ENCODE results near the gene PRKAG1. TPM values are rescaled to one million over a fixed set of nuclear protein-coding genes. Genes with fewer than 3 reads are reported as not detected.

The PRKAG1 gene
- total and polyA plus RNA-seq, 2 donors (not counting 1 experiment from before 2014, with no cell fraction given) = 28.5 to 60.0 TPM

DNA sequence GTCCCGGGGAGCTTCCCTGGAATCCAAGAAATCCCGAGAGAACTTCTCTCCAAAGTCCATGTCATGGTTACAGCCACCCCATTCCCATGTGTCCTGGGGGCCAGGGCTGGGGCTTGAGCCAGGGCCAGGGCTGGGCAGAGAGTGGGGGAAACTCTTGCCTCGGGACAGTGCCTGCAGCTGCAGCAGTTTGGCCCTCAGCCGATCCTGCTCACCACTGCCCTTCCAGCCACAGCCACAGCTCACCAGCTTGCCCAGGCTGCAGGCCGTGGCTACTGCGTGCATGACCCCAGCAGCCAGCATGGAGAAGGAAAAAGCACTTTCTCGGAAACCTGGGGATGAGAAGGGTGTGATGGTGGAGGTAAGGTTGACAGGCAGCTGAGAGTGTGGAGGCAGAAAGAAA is 50.6 kb downstream of the PRKAG1 start:
- POLR2A ChIA-PET = interaction anchor here (0.6 kb wide), 1 partner anchor 9 kb away, joined by 6 read pairs; no protein-coding TSS in a partner anchor
- 100% methylated on average over 3 of the region's 7 CpGs for WGBS (ENCODE audit: insufficient coverage)
- DNase-seq (no peak), ATAC-seq (ENCODE audit: low read depth) (no peak)
- H3K4me3 Mint-ChIP-seq = no peak overlapping the region
- H3K4me1 Mint-ChIP-seq = peaks cover 40% of the 10 kb centered on the region
- CTCF ChIA-PET = interaction anchor here (0.6 to 7.2 kb wide), 7 partner anchors 10 to 115 kb away, joined by 3 to 71 read pairs (median 4); partner anchors contain the start of genes ARF3, FKBP11 and WNT1
- intact Hi-C loops (cut with micrococcal nuclease) = no loop called here
- H3K4me3 ChIP-seq (ENCODE audit: control extremely low read depth in 1 of 5, extremely low read depth in 1 of 5, insufficient read depth in 1 of 5, low read depth in 2 of 5, low read length in 4 of 5) = no peak overlapping the region
- H3K4me1 ChIP-seq (ENCODE audit: control insufficient read depth in 2 of 2, insufficient read depth in 2 of 2, low read length in 2 of 2) = peaks cover 39 to 48% of the 10 kb centered on the region in 2 donors
- H3K4me2 ChIP-seq (replicated peaks; ENCODE audit: low read depth, low read length, poor library complexity, severe bottlenecking) = no peak overlapping the region
- peaks cover 0 to 20% (median 0%) of the 10 kb centered on the region in 3 donors for H3K9me3 ChIP-seq (ENCODE audit: control extremely low read depth in 1 of 3, control insufficient read depth in 2 of 3, insufficient read depth in 1 of 3, low read length in 2 of 3)
- no peak overlapping the region for H2AFZ ChIP-seq (ENCODE audit: insufficient read depth, low read depth, low read length, poor library complexity, severe bottlenecking)
- H3K79me2 ChIP-seq (ENCODE audit: control insufficient read depth, insufficient read depth, low read length) = no peaks in the 10 kb centered on the region
- peaks cover 23% of the 10 kb centered on the region for H3K27me3 Mint-ChIP-seq
- H3K27ac ChIP-seq (ENCODE audit: low read length in 2 of 2) = no peak overlapping the region
- TF ChIP-seq EZH2 (IDR thresholded peaks at IDR 0.05; ENCODE audit: borderline replicate concordance, insufficient read depth, low read depth, low read length, poor library complexity, severe bottlenecking) = no peak
- no peak for TF ChIP-seq CTCF (IDR thresholded peaks at IDR 0.05)
- peaks cover 0 to 33% (median 27%) of the 10 kb centered on the region in 4 experiments for H3K27me3 ChIP-seq (replicated peaks in 1 of 4; ENCODE audit: control extremely low read depth in 1 of 4, control insufficient read depth in 3 of 4, insufficient read depth in 4 of 4, low read length in 3 of 4)
- H3K9me3 Mint-ChIP-seq (ENCODE audit: insufficient read depth) = no peaks in the 10 kb centered on the region
- H3K36me3 ChIP-seq (replicated peaks in 1 of 2; ENCODE audit: control extremely low read depth in 1 of 2, control insufficient read depth in 1 of 2, extremely low read depth in 1 of 2, insufficient read depth in 2 of 2, low read length in 1 of 2) = no peaks in the 10 kb centered on the region
- H4K20me1 ChIP-seq (ENCODE audit: control insufficient read depth, insufficient read depth, low read length, poor library complexity, severe bottlenecking) = peaks cover 20% of the 10 kb centered on the region
- H3K9ac ChIP-seq (ENCODE audit: low read length) = no peak overlapping the region
- H3K27ac Mint-ChIP-seq = no peak overlapping the region

DNA sequence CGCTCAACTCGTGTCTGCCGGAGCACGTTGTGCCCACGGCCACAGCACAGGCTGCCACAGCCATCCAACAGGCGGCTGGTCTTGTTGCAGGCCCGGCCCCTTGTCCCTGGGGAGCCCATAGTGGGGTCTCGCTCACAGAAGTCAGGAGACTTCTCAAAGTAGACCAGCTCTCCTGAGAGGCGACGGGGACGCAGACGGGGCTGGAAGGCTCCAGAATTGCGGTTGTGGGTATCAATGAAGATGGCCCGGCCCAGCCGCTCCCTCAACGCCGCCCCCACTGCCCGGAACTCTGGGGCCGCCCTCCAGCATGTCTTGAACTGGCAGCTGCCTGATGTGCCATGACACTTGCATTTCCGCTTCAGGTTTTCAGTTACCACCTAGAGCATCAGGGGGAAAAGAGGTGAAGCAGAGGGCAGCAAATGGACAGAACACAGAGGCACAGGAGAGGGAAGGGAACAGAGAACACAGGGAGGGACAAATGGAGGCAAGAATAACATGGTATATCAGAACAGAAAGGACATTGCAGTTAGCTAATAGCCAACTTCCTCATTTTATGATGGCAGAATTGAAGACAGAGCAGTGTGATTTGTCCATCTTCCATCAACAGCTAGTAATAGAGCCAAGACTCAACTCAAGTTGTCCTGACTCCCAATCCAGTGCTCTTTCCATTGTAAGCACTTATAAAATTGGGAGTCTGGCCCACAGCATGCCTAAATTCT is 52.2 kb downstream of the PRKAG1 start:
- Histone ChIP-seq H4K20me1 (ENCODE audit: control insufficient read depth, insufficient read depth, low read length, poor library complexity, severe bottlenecking) (peaks cover 13% of the 10 kb centered on the region), H3K4me1 (ENCODE audit: control insufficient read depth in 2 of 2, insufficient read depth in 2 of 2, low read length in 2 of 2) (peaks cover 23 to 33% of the 10 kb centered on the region in 2 donors), H3K79me2 (ENCODE audit: control insufficient read depth, insufficient read depth, low read length) (no peaks in the 10 kb centered on the region), H3K27me3 (replicated peaks in 1 of 4; ENCODE audit: control extremely low read depth in 1 of 4, control insufficient read depth in 3 of 4, insufficient read depth in 4 of 4, low read length in 3 of 4) (peaks cover 0 to 16% (median 12%) of the 10 kb centered on the region in 4 experiments), H2AFZ (ENCODE audit: insufficient read depth, low read depth, low read length, poor library complexity, severe bottlenecking) (peak overlapping the region; percentile 32), H3K9ac (ENCODE audit: low read length) (no peak overlapping the region), H3K27ac (ENCODE audit: low read length in 2 of 2) (no peak overlapping the region), H3K4me3 (ENCODE audit: control extremely low read depth in 1 of 5, extremely low read depth in 1 of 5, insufficient read depth in 1 of 5, low read depth in 2 of 5, low read length in 4 of 5) (no peak overlapping the region), H3K9me3 (ENCODE audit: control extremely low read depth in 1 of 3, control insufficient read depth in 2 of 3, insufficient read depth in 1 of 3, low read length in 2 of 3) (peaks cover 0 to 13% (median 0%) of the 10 kb centered on the region in 3 donors), H3K36me3 (replicated peaks in 1 of 2; ENCODE audit: control extremely low read depth in 1 of 2, control insufficient read depth in 1 of 2, extremely low read depth in 1 of 2, insufficient read depth in 2 of 2, low read length in 1 of 2) (no peaks in the 10 kb centered on the region), H3K4me2 (replicated peaks; ENCODE audit: low read depth, low read length, poor library complexity, severe bottlenecking) (peak overlapping the region; percentile 17)
- ChIA-PET CTCF (interaction anchor here (1.2 to 7.2 kb wide), 7 partner anchors 9 to 114 kb away, joined by 3 to 71 read pairs (median 5); partner anchors contain the start of genes ARF3, DDX23, FKBP11 and WNT1), POLR2A (no interaction called here)
- H3K4me1 Mint-ChIP-seq = peaks cover 29% of the 10 kb centered on the region
- H3K4me3 Mint-ChIP-seq = no peak overlapping the region
- no peaks in the 10 kb centered on the region for H3K9me3 Mint-ChIP-seq (ENCODE audit: insufficient read depth)
- intact Hi-C loops (cut with micrococcal nuclease) = no loop called here
- WGBS (ENCODE audit: insufficient coverage) = 79% methylated on average over 20 of the region's 20 CpGs
- ATAC-seq (ENCODE audit: low read depth) (no peak), DNase-seq (peak; percentile 36)
- no peak overlapping the region for H3K27ac Mint-ChIP-seq
- TF ChIP-seq EZH2 (IDR thresholded peaks at IDR 0.05; ENCODE audit: borderline replicate concordance, insufficient read depth, low read depth, low read length, poor library complexity, severe bottlenecking) = no peak
- no peak for TF ChIP-seq CTCF (IDR thresholded peaks at IDR 0.05)
- H3K27me3 Mint-ChIP-seq = peaks cover 10% of the 10 kb centered on the region

Measured in B cell (primary cell).